Measurements from ENCODE around the gene HJURP. TPM values are rescaled to one million over a fixed set of nuclear protein-coding genes. Genes with fewer than 3 reads are reported as not detected.
"Not testable (repeated sequence)": the region's sequence is repeated elsewhere in the genome, so short reads cannot be mapped to it uniquely, and the experiment has no call there.

Gene HJURP
- 1.5 TPM for total RNA-seq
- long read RNA-seq, partial matches to known transcripts: 1 of 5 reads
- long read RNA-seq, other reads (novel, unspliced or antisense): 0 of 5 reads

- H3K9me3 ChIP-seq: no peaks in the 10 kb centered on the region
- H3K36me3 ChIP-seq: no peaks in the 10 kb centered on the region
- DNase-seq (peak; percentile 90), ATAC-seq (peak; percentile 98 to 99)
- intact Hi-C loops (cut with DNase I): no loop called here
- peaks cover 15% of the 10 kb centered on the region for H3K4me1 ChIP-seq
- H3K27ac ChIP-seq: peak within 1 kb of the TSS; percentile 67
- H3K27me3 ChIP-seq (ENCODE audit: low read depth): no peaks in the 10 kb centered on the region
- TF ChIP-seq CTCF (IDR thresholded peaks at IDR 0.05): no peak
- H3K4me3 ChIP-seq: peak within 1 kb of the TSS; percentile 74
These were observed at the start of gene HJURP for GRCh38 chr2:233854241-233854981. Gene HJURP, minus strand, starts transcription at chr2:233854535. Its CDS starts 35 bp downstream, at chr2:233854500.

- no peak overlapping the region for H3K27ac ChIP-seq
- intact Hi-C loops (cut with DNase I): no loop called here
- no peaks in the 10 kb centered on the region for H3K9me3 ChIP-seq
- H3K4me3 ChIP-seq: no peak overlapping the region
- H3K36me3 ChIP-seq: no peaks in the 10 kb centered on the region
- ATAC-seq (peak; percentile 65 to 67), DNase-seq (no peak)
- H3K4me1 ChIP-seq: no peaks in the 10 kb centered on the region
- H3K27me3 ChIP-seq (ENCODE audit: low read depth): no peaks in the 10 kb centered on the region
- TF ChIP-seq CTCF (IDR thresholded peaks at IDR 0.05): no peak
These were observed 47.5 kb upstream of the HJURP start for GRCh38 chr2:233901884-233902283.

GRCh38 chr2:233901367-233901766 lies 47.0 kb upstream of the HJURP start:
- TF ChIP-seq CTCF (IDR thresholded peaks at IDR 0.05): no peak
- intact Hi-C loops (cut with DNase I): no loop called here
- no peaks in the 10 kb centered on the region for H3K4me1 ChIP-seq
- no peaks in the 10 kb centered on the region for H3K9me3 ChIP-seq
- H3K27ac ChIP-seq: no peak overlapping the region
- H3K27me3 ChIP-seq (ENCODE audit: low read depth): no peaks in the 10 kb centered on the region
- ATAC-seq: peak; percentile 67 to 69
- DNase-seq: no peak
- H3K4me3 ChIP-seq: no peak overlapping the region
- no peaks in the 10 kb centered on the region for H3K36me3 ChIP-seq

GRCh38 chr2:233896253-233896652 lies 41.9 kb upstream of the HJURP start:
- intact Hi-C loops (cut with DNase I); DNase-seq: not testable (repeated sequence)
- peak in 1 of 2 donors; percentile 57 for ATAC-seq

GRCh38 chr2:233892793-233893192 lies 38.5 kb upstream of the HJURP start:
- ATAC-seq (no peak), DNase-seq (no peak)
- H3K9me3 ChIP-seq: no peaks in the 10 kb centered on the region
- intact Hi-C loops (cut with DNase I): no loop called here
- H3K27ac ChIP-seq: no peak overlapping the region
- H3K4me1 ChIP-seq: no peaks in the 10 kb centered on the region
- no peak overlapping the region for H3K4me3 ChIP-seq
- H3K36me3 ChIP-seq: no peaks in the 10 kb centered on the region
- H3K27me3 ChIP-seq (ENCODE audit: low read depth): no peaks in the 10 kb centered on the region
- TF ChIP-seq CTCF (IDR thresholded peaks at IDR 0.05): no peak

More at GRCh38 chr2:233896253-233896652, 41.9 kb upstream of the HJURP start:
- H3K36me3 ChIP-seq; H3K4me1 ChIP-seq; H3K4me3 ChIP-seq; H3K9me3 ChIP-seq; H3K27me3 ChIP-seq (ENCODE audit: low read depth); H3K27ac ChIP-seq: not testable (repeated sequence)

GRCh38 chr2:233882353-233882752 lies 28.0 kb upstream of the HJURP start:
- Histone ChIP-seq H3K4me3 (no peak overlapping the region), H3K9me3 (peaks cover 18% of the 10 kb centered on the region), H3K27ac (no peak overlapping the region), H3K4me1 (no peaks in the 10 kb centered on the region), H3K36me3 (no peaks in the 10 kb centered on the region), H3K27me3 (ENCODE audit: low read depth) (no peaks in the 10 kb centered on the region)
- no peak for TF ChIP-seq CTCF (IDR thresholded peaks at IDR 0.05)
- intact Hi-C loops (cut with DNase I): no loop called here
- DNase-seq (no peak), ATAC-seq (no peak)

- H3K36me3 ChIP-seq; H3K27me3 ChIP-seq (ENCODE audit: low read depth); H3K4me3 ChIP-seq; H3K27ac ChIP-seq; H3K9me3 ChIP-seq; intact Hi-C loops (cut with DNase I); H3K4me1 ChIP-seq; DNase-seq; ATAC-seq: not testable (repeated sequence)
These were observed 17.8 kb upstream of the HJURP start for GRCh38 chr2:233872125-233872524.
